MM.1S (cell line): Measurements from ENCODE around the gene CYP46A1.

Experiments used
- DNase-seq: peaks from one replicate; pipeline ENCODE4 v3.0.0-alpha.2; 2015
- H2AFZ ChIP-seq: fragments of 300-600 bp; sonication (generic); 2 replicates; pipeline ENCODE4 v1.6.0; 2016; ENCODE audit warnings: antibody characterized with exemption, low read length
- H3F3A ChIP-seq: fragments of 300-600 bp; sonication (generic); 2 replicates; pipeline ENCODE4 v1.6.1; 2016; ENCODE audit warnings: mild to moderate bottlenecking, antibody characterized with exemption, low read length, moderate library complexity, mixed read lengths; ENCODE audit not compliant: insufficient read depth
- H3K27ac ChIP-seq: fragments of 300-600 bp; sonication (generic); 2 replicates; pipeline ENCODE4 v1.5.1; 2016; ENCODE audit warnings: mild to moderate bottlenecking, low read length
- H3K27me3 ChIP-seq: fragments of 300-600 bp; sonication (generic); replicated peaks from 2 replicates; pipeline ENCODE4 v1.6.0; 2016; ENCODE audit warnings: low read length; ENCODE audit not compliant: insufficient read depth
- H3K36me3 ChIP-seq: fragments of 300-600 bp; sonication (generic); replicated peaks from 2 replicates; pipeline ENCODE4 v1.6.1; 2016; ENCODE audit warnings: mild to moderate bottlenecking, low read length, mixed read lengths; ENCODE audit not compliant: insufficient read depth
- H3K4me1 ChIP-seq: fragments of 300-600 bp; sonication (generic); 2 replicates; pipeline ENCODE4 v1.6.1; 2016; ENCODE audit warnings: low read length, mixed read lengths
- H3K4me2 ChIP-seq: fragments of 300-600 bp; sonication (generic); 2 replicates; pipeline ENCODE4 v1.6.0; 2016; ENCODE audit warnings: low read depth, low read length
- H3K4me3 ChIP-seq: fragments of 300-600 bp; sonication (generic); 2 replicates; pipeline ENCODE4 v1.5.1; 2016; ENCODE audit warnings: low read length, mixed read lengths
- H3K79me2 ChIP-seq: fragments of 300-600 bp; sonication (generic); 2 replicates; pipeline ENCODE4 v1.6.1; 2016; ENCODE audit warnings: mixed run types, low read length, mixed read lengths
- H3K9ac ChIP-seq: fragments of 300-600 bp; sonication (generic); 2 replicates; pipeline ENCODE4 v1.6.1; 2016; ENCODE audit warnings: low read length, mixed read lengths
- H3K9me2 ChIP-seq: fragments of 300-600 bp; sonication (generic); replicated peaks from 2 replicates; pipeline ENCODE4 v1.6.1; 2016; ENCODE audit warnings: mild to moderate bottlenecking, low read length, mixed read lengths; ENCODE audit not compliant: insufficient read depth
- H3K9me3 ChIP-seq: fragments of 300-600 bp; sonication (generic); replicated peaks from 2 replicates; pipeline ENCODE4 v1.6.1; 2016; ENCODE audit warnings: mild to moderate bottlenecking, low read length, mixed read lengths; ENCODE audit not compliant: insufficient read depth
- H4K20me1 ChIP-seq: fragments of 300-600 bp; sonication (generic); 2 replicates; pipeline ENCODE4 v1.6.1; 2016; ENCODE audit warnings: mild to moderate bottlenecking, low read length, moderate library complexity, mixed read lengths; ENCODE audit not compliant: insufficient read depth
- EZH2 ChIP-seq: fragments of 300-600 bp; sonication (generic); optimal IDR thresholded peaks from 2 replicates; pipeline ENCODE3; 2017; ENCODE audit warnings: low read depth, mild to moderate bottlenecking, antibody characterized with exemption, low read length, mixed read lengths
- EZH2phosphoT487 ChIP-seq: fragments of 300-600 bp; sonication (generic); IDR thresholded peaks from 2 replicates; pipeline ENCODE4 v1.6.1; 2018; ENCODE audit warnings: antibody characterized with exemption, low read length
- TF ChIP-seq, protein P1 (sequence below): fragments of 300-600 bp; sonication (generic); IDR thresholded peaks from 2 replicates; pipeline ENCODE4 v1.5.1; 2016; ENCODE audit warnings: antibody characterized with exemption, low read length, mixed read lengths

The CYP46A1 gene

DNA sequence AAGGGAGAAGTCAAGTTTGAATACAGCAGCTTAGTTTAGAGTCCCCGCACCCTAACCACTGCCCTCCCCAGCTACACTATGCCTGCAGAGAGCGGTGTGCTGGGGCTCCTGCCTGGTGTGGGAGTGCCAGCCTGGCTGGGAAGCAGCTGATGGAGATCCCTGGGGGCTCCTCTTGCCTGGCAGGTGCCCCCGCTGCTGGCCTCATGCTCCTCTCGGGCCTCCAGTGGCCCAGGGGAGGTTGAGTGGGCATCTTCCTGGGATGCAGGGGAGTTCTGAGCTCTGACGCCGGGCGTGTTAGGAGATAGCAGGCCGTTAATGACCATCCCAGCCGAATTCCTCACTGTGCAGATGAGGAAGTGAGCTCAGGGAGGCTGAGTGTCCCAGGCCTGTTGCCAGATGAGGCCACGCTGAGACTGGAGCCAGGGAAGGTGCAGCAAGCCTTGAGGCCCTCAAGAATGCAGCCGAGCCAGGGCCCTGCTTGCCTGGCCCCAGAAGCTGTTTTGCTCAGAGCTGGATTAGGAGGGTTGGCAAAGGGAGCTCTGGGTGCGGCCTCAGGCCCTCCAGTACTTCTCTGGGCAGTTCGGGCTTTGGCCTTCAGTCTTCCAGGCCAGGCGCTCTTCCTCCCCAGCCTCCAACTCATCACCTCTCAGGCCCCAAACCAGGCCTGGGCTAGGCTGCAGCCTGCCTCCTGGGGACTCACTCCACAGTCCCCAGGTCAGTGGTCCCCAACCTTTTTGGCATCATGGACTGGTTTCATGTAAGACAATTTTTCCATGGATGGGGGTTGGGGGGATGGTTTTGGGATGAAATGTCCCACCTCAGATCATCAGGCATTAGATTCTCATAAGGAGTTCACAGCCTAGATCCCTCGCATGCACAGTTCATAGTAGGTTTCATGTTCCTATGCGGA, 6.6 kb upstream of the CYP46A1 start:
- DNase-seq: no peak
- Histone ChIP-seq H3K36me3 (no peaks in the 10 kb centered on the region), H3K79me2 (no peaks in the 10 kb centered on the region), H3K4me3 (no peak overlapping the region), H3K4me2 (no peak overlapping the region), H3F3A (no peaks in the 10 kb centered on the region), H3K9me2 (no peaks in the 10 kb centered on the region), H4K20me1 (no peaks in the 10 kb centered on the region), H3K9ac (no peak overlapping the region), H3K27me3 (no peaks in the 10 kb centered on the region), H3K4me1 (no peaks in the 10 kb centered on the region), H3K27ac (no peak overlapping the region), H3K9me3 (no peaks in the 10 kb centered on the region), H2AFZ (no peak overlapping the region)
- TF ChIP-seq EZH2phosphoT487 (no peak), EZH2 (no peak)
- TF ChIP-seq, protein P1, sequence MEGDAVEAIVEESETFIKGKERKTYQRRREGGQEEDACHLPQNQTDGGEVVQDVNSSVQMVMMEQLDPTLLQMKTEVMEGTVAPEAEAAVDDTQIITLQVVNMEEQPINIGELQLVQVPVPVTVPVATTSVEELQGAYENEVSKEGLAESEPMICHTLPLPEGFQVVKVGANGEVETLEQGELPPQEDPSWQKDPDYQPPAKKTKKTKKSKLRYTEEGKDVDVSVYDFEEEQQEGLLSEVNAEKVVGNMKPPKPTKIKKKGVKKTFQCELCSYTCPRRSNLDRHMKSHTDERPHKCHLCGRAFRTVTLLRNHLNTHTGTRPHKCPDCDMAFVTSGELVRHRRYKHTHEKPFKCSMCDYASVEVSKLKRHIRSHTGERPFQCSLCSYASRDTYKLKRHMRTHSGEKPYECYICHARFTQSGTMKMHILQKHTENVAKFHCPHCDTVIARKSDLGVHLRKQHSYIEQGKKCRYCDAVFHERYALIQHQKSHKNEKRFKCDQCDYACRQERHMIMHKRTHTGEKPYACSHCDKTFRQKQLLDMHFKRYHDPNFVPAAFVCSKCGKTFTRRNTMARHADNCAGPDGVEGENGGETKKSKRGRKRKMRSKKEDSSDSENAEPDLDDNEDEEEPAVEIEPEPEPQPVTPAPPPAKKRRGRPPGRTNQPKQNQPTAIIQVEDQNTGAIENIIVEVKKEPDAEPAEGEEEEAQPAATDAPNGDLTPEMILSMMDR: no peak

- no peak for DNase-seq
- Histone ChIP-seq H3K79me2 (no peaks in the 10 kb centered on the region), H3K27ac (no peak overlapping the region), H3K9ac (no peak overlapping the region), H2AFZ (no peak overlapping the region), H3K4me3 (no peak overlapping the region), H3F3A (no peaks in the 10 kb centered on the region), H4K20me1 (no peaks in the 10 kb centered on the region), H3K4me2 (no peak overlapping the region), H3K27me3 (no peaks in the 10 kb centered on the region), H3K36me3 (no peaks in the 10 kb centered on the region), H3K9me3 (no peaks in the 10 kb centered on the region), H3K9me2 (no peaks in the 10 kb centered on the region), H3K4me1 (no peaks in the 10 kb centered on the region)
- TF ChIP-seq, protein P1: no peak
- TF ChIP-seq EZH2: no peak
- TF ChIP-seq EZH2phosphoT487: no peak
These were observed 5.9 kb upstream of the CYP46A1 start for GRCh38 chr14:99678198-99678597.

DNA sequence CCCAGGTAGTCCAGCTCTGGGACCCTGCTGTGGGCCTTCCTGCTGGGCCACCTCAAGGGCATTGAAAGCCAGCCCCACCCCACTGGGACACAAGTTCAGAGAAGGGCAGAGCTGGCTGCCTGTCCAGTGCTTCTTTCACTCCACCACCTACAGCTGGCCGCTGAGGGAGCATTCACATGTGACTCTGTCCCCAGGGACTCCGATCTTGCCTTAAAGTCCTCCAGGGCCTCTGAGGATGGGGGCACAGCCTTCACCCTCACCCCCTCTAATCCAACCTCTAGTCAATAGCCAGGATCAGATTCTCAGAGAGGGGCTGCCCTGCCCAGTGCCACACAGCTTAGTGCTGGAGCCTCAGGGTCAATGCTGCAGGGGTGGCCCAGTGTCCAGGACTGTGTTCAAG, 5.0 kb upstream of the CYP46A1 start:
- Histone ChIP-seq H3K9ac (no peak overlapping the region), H2AFZ (no peak overlapping the region), H3K36me3 (no peaks in the 10 kb centered on the region), H3K9me3 (no peaks in the 10 kb centered on the region), H3K79me2 (no peaks in the 10 kb centered on the region), H3K27me3 (no peaks in the 10 kb centered on the region), H3F3A (no peaks in the 10 kb centered on the region), H4K20me1 (no peaks in the 10 kb centered on the region), H3K9me2 (no peaks in the 10 kb centered on the region), H3K4me1 (no peaks in the 10 kb centered on the region), H3K4me3 (no peak overlapping the region), H3K27ac (no peak overlapping the region), H3K4me2 (no peak overlapping the region)
- DNase-seq: no peak
- TF ChIP-seq, protein P1: no peak
- TF ChIP-seq EZH2phosphoT487: no peak
- TF ChIP-seq EZH2: no peak
